BLaER1 (cell line): ENCODE results near the gene GBX1.

Source experiments
- H3K27ac ChIP-seq: shearing (Covaris generic); formaldehyde crosslinking; 2 replicates; pipeline ENCODE4 v1.8.1; 2022
- H3K27me3 ChIP-seq: shearing (Covaris generic); formaldehyde crosslinking; 2 replicates; pipeline ENCODE4 v1.8.1; 2022
- H3K36me3 ChIP-seq: shearing (Covaris generic); formaldehyde crosslinking; 2 replicates; pipeline ENCODE4 v1.8.1; 2022
- H3K4me1 ChIP-seq: shearing (Covaris generic); formaldehyde crosslinking; 2 replicates; pipeline ENCODE4 v1.8.1; 2022
- H3K4me2 ChIP-seq: shearing (Covaris generic); formaldehyde crosslinking; 2 replicates; pipeline ENCODE4 v1.8.1; 2022
- H3K4me3 ChIP-seq: shearing (Covaris generic); formaldehyde crosslinking; 2 replicates; pipeline ENCODE4 v1.8.1; 2022
- H3K9ac ChIP-seq: shearing (Covaris generic); formaldehyde crosslinking; 2 replicates; pipeline ENCODE4 v1.8.1; 2022
- H3K9me3 ChIP-seq: shearing (Covaris generic); formaldehyde crosslinking; 2 replicates; pipeline ENCODE4 v1.8.1; 2022
- H4K20me1 ChIP-seq: shearing (Covaris generic); formaldehyde crosslinking; 2 replicates; pipeline ENCODE4 v1.8.1; 2022
- Cebpa-rat ChIP-seq: shearing (Covaris generic); IDR thresholded peaks from 2 replicates; pipeline ENCODE4 v1.8.1; 2022

The GBX1 gene

GRCh38 chr7:151175047-151175792 is 7.7 kb upstream of the GBX1 start:
- H3K27me3 ChIP-seq = peaks cover 23% of the 10 kb centered on the region
- H3K4me2 ChIP-seq = no peak overlapping the region
- no peak overlapping the region for H3K9ac ChIP-seq
- no peak for TF ChIP-seq Cebpa-rat
- peaks cover 19% of the 10 kb centered on the region for H3K9me3 ChIP-seq
- no peaks in the 10 kb centered on the region; the same call in 1 of the 2 replicates for H4K20me1 ChIP-seq
- H3K4me1 ChIP-seq = no peaks in the 10 kb centered on the region
- H3K4me3 ChIP-seq = no peak overlapping the region
- H3K27ac ChIP-seq = no peak overlapping the region
- H3K36me3 ChIP-seq = no peaks in the 10 kb centered on the region

- Histone ChIP-seq H3K9me3 (peaks cover 19% of the 10 kb centered on the region), H3K27ac (no peak overlapping the region), H4K20me1 (peaks cover 2% of the 10 kb centered on the region; the same call in 1 of the 2 replicates), H3K9ac (no peak overlapping the region), H3K27me3 (peaks cover 30% of the 10 kb centered on the region), H3K36me3 (no peaks in the 10 kb centered on the region), H3K4me1 (no peaks in the 10 kb centered on the region), H3K4me3 (no peak overlapping the region), H3K4me2 (no peak overlapping the region)
- TF ChIP-seq Cebpa-rat = no peak
These were observed 7.0 kb upstream of the GBX1 start for GRCh38 chr7:151174246-151175046.

- Histone ChIP-seq H3K4me1 (no peaks in the 10 kb centered on the region), H3K9me3 (peaks cover 19% of the 10 kb centered on the region), H3K4me2 (no peak overlapping the region), H3K27me3 (peaks cover 39% of the 10 kb centered on the region), H3K36me3 (no peaks in the 10 kb centered on the region), H3K27ac (no peak overlapping the region), H4K20me1 (peaks cover 10% of the 10 kb centered on the region; the same call in 1 of the 2 replicates), H3K9ac (no peak overlapping the region), H3K4me3 (no peak overlapping the region)
- TF ChIP-seq Cebpa-rat = no peak
These were observed 6.1 kb upstream of the GBX1 start for GRCh38 chr7:151173386-151174245.

GRCh38 chr7:151172273-151173141 is 5.0 kb upstream of the GBX1 start:
- Histone ChIP-seq H4K20me1 (peaks cover 19% of the 10 kb centered on the region; the same call in 1 of the 2 replicates), H3K36me3 (no peaks in the 10 kb centered on the region), H3K9ac (no peak overlapping the region), H3K27ac (no peak overlapping the region), H3K4me1 (peaks cover 6% of the 10 kb centered on the region; the same call in 1 of the 2 replicates), H3K4me3 (no peak overlapping the region), H3K4me2 (no peak overlapping the region), H3K27me3 (peaks cover 50% of the 10 kb centered on the region), H3K9me3 (peaks cover 20% of the 10 kb centered on the region)
- no peak for TF ChIP-seq Cebpa-rat

GRCh38 chr7:151168787-151169162 is 1.3 kb upstream of the GBX1 start:
- H3K27me3 ChIP-seq = peaks cover 87% of the 10 kb centered on the region
- peaks cover 13% of the 10 kb centered on the region; the same call in 1 of the 2 replicates for H3K4me1 ChIP-seq
- no peak overlapping the region for H3K4me2 ChIP-seq
- no peak overlapping the region for H3K4me3 ChIP-seq
- H4K20me1 ChIP-seq = peaks cover 44% of the 10 kb centered on the region
- H3K36me3 ChIP-seq = no peaks in the 10 kb centered on the region
- peaks cover 17% of the 10 kb centered on the region for H3K9me3 ChIP-seq
- TF ChIP-seq Cebpa-rat = no peak
- H3K27ac ChIP-seq = no peak overlapping the region
- H3K9ac ChIP-seq = no peak overlapping the region

- Histone ChIP-seq H3K4me1 (peaks cover 13% of the 10 kb centered on the region; the same call in 1 of the 2 replicates), H3K9ac (no peak overlapping the region), H3K36me3 (no peaks in the 10 kb centered on the region), H3K27me3 (peaks cover 90% of the 10 kb centered on the region), H3K27ac (no peak overlapping the region), H4K20me1 (peaks cover 44% of the 10 kb centered on the region), H3K4me2 (peak overlapping the region; percentile 60), H3K4me3 (peak overlapping the region; percentile 52), H3K9me3 (peaks cover 11% of the 10 kb centered on the region; the same call in 1 of the 2 replicates)
- no peak for TF ChIP-seq Cebpa-rat
These were observed 701 bp upstream of the GBX1 start for GRCh38 chr7:151168003-151168786.

- no peak overlapping the region for H3K9ac ChIP-seq
- H3K9me3 ChIP-seq = peaks cover 9% of the 10 kb centered on the region; the same call in 1 of the 2 replicates
- H3K27me3 ChIP-seq = peaks cover 89% of the 10 kb centered on the region
- peak overlapping the region; percentile 60 for H3K4me2 ChIP-seq
- peak overlapping the region; percentile 52; the same call in 1 of the 2 replicates for H3K4me3 ChIP-seq
- H3K27ac ChIP-seq = no peak overlapping the region
- H3K4me1 ChIP-seq = peaks cover 13% of the 10 kb centered on the region; the same call in 1 of the 2 replicates
- no peaks in the 10 kb centered on the region for H3K36me3 ChIP-seq
- H4K20me1 ChIP-seq = peaks cover 44% of the 10 kb centered on the region
- TF ChIP-seq Cebpa-rat = no peak
These were observed 781 bp downstream of the GBX1 start for GRCh38 chr7:151166629-151167196.

- no peak for TF ChIP-seq Cebpa-rat
- H3K9ac ChIP-seq = no peak overlapping the region
- H3K4me3 ChIP-seq = no peak overlapping the region
- no peak overlapping the region for H3K27ac ChIP-seq
- H3K27me3 ChIP-seq = peaks cover 40% of the 10 kb centered on the region
- peaks cover under 1% of the 10 kb centered on the region; the same call in 1 of the 2 replicates for H3K9me3 ChIP-seq
- H4K20me1 ChIP-seq = peaks cover 17% of the 10 kb centered on the region
- no peaks in the 10 kb centered on the region for H3K36me3 ChIP-seq
- H3K4me1 ChIP-seq = no peaks in the 10 kb centered on the region
- H3K4me2 ChIP-seq = no peak overlapping the region
These were observed 5.7 kb downstream of the GBX1 start for GRCh38 chr7:151161757-151162156.
